ENCODE data around the gene BMP5.

DNA sequence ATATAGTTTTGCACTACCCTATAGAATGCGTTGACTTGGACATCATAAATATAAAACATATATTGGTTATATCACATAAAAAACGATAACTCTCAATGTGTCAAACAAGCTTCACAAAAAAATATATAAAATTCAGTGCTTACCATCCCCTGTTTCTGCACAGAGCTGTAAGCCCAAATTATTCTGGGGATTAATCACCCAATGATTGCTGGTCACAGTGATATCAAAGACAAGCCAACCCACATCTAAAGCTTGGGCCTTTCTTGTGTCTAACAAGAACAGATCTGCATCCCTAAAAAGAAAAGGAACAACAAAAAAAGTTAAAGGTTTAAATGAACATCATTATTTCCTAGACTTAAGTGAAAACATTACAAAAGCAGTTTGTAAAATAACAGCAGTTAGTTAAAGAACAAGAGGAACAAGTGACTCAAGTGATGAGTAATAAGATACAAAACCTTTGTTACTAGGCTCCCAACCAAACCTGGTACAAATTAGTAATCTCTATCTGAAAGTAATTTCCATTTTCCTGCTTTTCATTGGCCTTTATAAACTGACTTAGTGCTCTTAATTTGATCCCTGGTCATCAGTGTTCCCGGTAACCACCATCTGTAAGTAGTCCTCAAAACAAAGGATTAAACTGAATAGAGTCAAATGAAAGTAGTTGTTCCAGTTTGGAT, 81.1 kb downstream of the BMP5 start:
- TF ChIP-seq, protein P1, sequence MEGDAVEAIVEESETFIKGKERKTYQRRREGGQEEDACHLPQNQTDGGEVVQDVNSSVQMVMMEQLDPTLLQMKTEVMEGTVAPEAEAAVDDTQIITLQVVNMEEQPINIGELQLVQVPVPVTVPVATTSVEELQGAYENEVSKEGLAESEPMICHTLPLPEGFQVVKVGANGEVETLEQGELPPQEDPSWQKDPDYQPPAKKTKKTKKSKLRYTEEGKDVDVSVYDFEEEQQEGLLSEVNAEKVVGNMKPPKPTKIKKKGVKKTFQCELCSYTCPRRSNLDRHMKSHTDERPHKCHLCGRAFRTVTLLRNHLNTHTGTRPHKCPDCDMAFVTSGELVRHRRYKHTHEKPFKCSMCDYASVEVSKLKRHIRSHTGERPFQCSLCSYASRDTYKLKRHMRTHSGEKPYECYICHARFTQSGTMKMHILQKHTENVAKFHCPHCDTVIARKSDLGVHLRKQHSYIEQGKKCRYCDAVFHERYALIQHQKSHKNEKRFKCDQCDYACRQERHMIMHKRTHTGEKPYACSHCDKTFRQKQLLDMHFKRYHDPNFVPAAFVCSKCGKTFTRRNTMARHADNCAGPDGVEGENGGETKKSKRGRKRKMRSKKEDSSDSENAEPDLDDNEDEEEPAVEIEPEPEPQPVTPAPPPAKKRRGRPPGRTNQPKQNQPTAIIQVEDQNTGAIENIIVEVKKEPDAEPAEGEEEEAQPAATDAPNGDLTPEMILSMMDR (IDR thresholded peaks at IDR 0.05; ENCODE audit: insufficient read depth, low read length): no peak
- TF ChIP-seq POLR2AphosphoS5 (IDR thresholded peaks at IDR 0.05; ENCODE audit: low read depth): no peak
- TF ChIP-seq GABPA (IDR thresholded peaks at IDR 0.05; ENCODE audit: low read depth): no peak
- TF ChIP-seq, protein P2, sequence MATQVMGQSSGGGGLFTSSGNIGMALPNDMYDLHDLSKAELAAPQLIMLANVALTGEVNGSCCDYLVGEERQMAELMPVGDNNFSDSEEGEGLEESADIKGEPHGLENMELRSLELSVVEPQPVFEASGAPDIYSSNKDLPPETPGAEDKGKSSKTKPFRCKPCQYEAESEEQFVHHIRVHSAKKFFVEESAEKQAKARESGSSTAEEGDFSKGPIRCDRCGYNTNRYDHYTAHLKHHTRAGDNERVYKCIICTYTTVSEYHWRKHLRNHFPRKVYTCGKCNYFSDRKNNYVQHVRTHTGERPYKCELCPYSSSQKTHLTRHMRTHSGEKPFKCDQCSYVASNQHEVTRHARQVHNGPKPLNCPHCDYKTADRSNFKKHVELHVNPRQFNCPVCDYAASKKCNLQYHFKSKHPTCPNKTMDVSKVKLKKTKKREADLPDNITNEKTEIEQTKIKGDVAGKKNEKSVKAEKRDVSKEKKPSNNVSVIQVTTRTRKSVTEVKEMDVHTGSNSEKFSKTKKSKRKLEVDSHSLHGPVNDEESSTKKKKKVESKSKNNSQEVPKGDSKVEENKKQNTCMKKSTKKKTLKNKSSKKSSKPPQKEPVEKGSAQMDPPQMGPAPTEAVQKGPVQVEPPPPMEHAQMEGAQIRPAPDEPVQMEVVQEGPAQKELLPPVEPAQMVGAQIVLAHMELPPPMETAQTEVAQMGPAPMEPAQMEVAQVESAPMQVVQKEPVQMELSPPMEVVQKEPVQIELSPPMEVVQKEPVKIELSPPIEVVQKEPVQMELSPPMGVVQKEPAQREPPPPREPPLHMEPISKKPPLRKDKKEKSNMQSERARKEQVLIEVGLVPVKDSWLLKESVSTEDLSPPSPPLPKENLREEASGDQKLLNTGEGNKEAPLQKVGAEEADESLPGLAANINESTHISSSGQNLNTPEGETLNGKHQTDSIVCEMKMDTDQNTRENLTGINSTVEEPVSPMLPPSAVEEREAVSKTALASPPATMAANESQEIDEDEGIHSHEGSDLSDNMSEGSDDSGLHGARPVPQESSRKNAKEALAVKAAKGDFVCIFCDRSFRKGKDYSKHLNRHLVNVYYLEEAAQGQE (IDR thresholded peaks at IDR 0.05; ENCODE audit: insufficient replicate concordance, low read depth): no peak
- TF ChIP-seq SPI1 (IDR thresholded peaks at IDR 0.05; ENCODE audit: borderline replicate concordance, low read depth): no peak
